ENCODE data around the gene ZNF284. TPM values are rescaled to one million over a fixed set of nuclear protein-coding genes. Genes with fewer than 3 reads are reported as not detected.
A peak's percentile ranks its signal among the peaks of the same experiment; 100 is the strongest.
"Not testable (repeated sequence)": the region's sequence is repeated elsewhere in the genome, so short reads cannot be mapped to it uniquely, and the experiment has no call there.

ZNF284 gene
- total RNA-seq, 2 donors from 2014 or later: 1.6 to 1.8 TPM

DNA sequence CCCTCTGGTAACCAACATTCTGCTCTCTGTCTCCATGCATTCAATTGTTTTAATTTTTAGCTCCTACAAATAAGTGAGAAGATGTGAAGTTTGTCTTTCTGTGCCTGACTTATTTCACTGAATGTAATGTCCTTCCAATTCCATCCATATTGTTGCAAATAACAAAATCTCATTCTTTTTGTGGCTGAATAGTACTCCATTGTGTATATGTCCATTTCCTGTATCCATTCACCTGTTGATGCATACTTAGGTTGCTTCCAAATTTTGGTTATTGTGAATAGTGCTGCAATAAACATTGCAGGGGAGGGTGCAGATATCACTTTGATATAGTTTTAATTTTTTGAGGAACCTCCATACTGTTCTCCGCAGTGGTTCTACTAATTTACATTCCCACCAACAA lies 2.5 kb upstream of the ZNF284 start:
- peaks cover 20 to 23% of the 10 kb centered on the region in 2 donors for H3K4me1 Mint-ChIP-seq (ENCODE audit: low read depth in 2 of 2)
- ATAC-seq (no peak), DNase-seq (ENCODE audit: low spot score) (no peak)
- H3K27me3 Mint-ChIP-seq: peaks cover 0 to 2% of the 10 kb centered on the region in 2 donors
- H3K4me3 Mint-ChIP-seq: no peak overlapping the region
- peaks cover 22% of the 10 kb centered on the region for H3K9me3 Mint-ChIP-seq
- no peak overlapping the region for H3K27ac Mint-ChIP-seq
- peaks cover 50% of the 10 kb centered on the region for H3K36me3 Mint-ChIP-seq

DNA sequence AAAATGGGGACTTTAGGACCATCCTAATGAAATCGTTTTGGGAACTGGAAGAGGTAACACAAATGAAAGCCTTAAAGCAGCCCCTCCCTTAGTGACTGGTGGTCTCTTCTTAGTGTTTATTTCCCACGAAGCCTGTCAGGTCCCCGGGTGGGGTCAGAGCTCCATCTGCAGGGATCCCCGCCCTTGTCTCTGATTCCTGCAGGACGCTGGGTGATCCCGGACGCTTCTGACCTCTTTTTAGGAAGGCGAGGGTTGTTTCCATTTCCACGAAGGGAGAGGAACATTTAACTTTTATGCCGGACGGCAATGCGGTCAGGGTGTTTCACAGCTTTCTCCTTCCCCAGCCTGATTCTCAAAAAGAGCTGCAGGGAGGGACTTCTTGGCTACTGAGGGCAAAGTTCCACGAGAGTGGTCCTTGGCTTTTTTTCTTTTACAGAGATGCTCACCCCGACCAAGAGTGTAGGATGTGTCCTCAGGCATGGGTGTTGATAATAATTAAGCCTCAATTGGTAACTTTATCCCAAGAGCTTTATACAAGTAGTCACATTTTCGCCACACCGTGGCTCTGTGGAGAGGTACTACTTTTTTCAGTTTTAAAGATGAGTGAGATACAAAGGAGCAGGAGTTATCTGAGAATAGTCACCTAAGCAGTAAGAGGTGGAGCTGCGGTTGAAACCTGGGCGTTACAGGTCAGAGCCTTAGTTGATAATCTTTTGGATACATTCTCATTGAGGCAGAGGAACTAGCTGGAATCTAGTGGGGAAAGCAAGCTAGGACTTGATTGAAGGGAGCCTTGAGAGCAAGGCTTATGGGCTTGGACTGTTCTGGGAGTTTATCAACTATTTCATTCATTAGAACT lies 813 bp downstream of the ZNF284 start:
- Mint-ChIP-seq H3K4me1 (ENCODE audit: low read depth in 2 of 2) (peaks cover 20 to 23% of the 10 kb centered on the region in 2 donors), H3K36me3 (peaks cover 26% of the 10 kb centered on the region), H3K27me3 (peaks cover 0 to 2% of the 10 kb centered on the region in 2 donors), H3K4me3 (peak overlapping the region; percentile 95), H3K27ac (peak overlapping the region; percentile 78 to 86), H3K9me3 (peaks cover 9% of the 10 kb centered on the region)
- ATAC-seq: peak in 1 of 2 donors; percentile 3
- DNase-seq (ENCODE audit: low spot score): no peak

DNA sequence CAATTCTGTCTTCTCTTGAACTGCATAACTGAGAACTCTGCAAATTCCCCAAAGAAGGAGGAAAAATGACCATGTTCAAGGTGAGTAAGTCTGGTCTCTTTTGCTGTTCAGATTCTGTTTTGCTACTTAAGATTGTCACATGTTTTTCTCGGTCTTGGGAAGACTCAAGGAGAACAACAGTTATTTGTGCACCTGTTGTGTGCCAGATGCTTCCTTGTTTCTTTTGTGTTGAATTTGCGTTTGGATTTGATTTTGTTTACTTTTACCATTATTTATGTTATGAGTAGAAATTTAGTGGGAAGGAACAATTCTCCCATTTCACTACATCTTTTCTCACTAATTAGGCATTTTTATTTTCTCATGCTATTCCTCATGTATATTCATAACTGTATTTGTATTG lies 4.4 kb downstream of the ZNF284 start:
- H3K36me3 Mint-ChIP-seq: peaks cover 7% of the 10 kb centered on the region
- no peak for ATAC-seq
- peaks cover 18 to 19% of the 10 kb centered on the region in 2 donors for H3K4me1 Mint-ChIP-seq (ENCODE audit: low read depth in 2 of 2)
- H3K27ac Mint-ChIP-seq: no peak overlapping the region
- DNase-seq (ENCODE audit: low spot score): no peak
- H3K4me3 Mint-ChIP-seq: no peak overlapping the region
- no peaks in the 10 kb centered on the region for H3K27me3 Mint-ChIP-seq
- H3K9me3 Mint-ChIP-seq: no peaks in the 10 kb centered on the region

DNA sequence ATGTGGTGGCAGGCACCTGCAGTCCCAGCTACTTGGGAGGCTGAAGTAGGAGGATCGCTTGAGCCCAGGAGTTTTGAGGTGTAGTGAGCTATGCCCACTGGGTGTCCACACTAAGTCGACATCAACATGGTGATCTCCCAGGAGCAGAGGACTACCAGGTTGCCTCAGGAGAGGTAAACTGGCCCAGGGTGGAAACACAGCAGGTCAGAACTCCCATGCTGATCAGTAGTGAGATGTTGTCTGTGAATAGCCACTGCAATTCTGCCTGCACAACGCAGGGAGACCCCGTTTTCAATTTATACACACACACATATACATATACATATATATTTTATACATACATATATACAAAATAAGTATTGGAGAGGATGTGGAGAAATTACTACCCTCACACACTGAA lies 20.1 kb downstream of the ZNF284 start:
- no peaks in the 10 kb centered on the region for H3K27me3 Mint-ChIP-seq

DNA sequence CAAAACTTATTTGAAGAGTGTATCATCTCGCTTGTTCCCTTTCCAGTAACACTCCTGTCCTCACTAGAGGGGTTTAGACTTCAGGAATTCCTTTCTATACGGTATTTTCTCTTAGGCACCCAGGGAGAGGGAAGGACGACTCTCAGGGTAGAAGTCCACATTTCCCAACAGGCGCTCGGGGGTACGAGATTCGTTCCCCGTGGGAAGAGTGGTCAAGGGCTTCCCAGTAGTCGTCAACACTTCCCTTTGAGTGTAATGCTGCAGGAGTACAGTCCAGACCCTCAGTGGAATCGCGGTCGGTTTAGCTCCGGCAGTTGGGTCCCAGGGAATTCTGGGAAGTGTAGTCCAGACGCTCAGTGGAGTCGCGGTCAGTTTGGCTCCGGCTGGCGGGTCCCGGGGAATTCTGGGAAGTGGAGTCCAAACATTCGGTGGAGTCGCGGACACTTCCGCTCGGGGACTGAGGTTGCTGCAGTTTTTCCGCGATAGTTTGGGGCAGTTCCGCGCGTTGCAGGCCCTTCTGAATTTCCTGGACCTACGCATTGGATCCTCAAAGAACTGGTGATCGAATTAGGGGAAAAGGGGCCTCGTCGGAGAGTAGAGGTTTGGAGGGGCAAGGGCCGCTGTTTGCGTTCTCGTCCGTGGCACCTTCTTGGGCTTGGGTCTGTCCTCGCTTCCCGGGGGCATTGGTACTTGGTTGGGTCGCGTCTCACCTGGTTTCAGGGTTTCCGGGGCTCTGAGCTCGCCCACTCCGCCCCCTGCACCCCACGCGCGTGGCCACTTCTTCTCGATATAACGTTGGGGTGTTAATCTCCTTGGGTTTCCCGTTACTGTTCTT lies 22.2 kb downstream of the ZNF284 start, which contains the start of gene ZNF224:
Gene ZNF224, plus strand, starts transcription at position 431 of the 835 bp plus-strand sequence. CDS start 3,513 bp downstream, outside the sequence.
- ATAC-seq: peak; percentile 96 to 98
- no peaks in the 10 kb centered on the region for H3K27me3 Mint-ChIP-seq
- no peaks in the 10 kb centered on the region for H3K9me3 Mint-ChIP-seq
- H3K4me3 Mint-ChIP-seq: peak within 1 kb of the TSS; percentile 98
- peaks cover 16% of the 10 kb centered on the region in 2 donors for H3K4me1 Mint-ChIP-seq (ENCODE audit: low read depth in 2 of 2)
- DNase-seq (ENCODE audit: low spot score): peak; percentile 90
- peaks cover 18% of the 10 kb centered on the region for H3K36me3 Mint-ChIP-seq
- peak within 1 kb of the TSS; percentile 88 to 94 for H3K27ac Mint-ChIP-seq

More for the DNA sequence above, 20.1 kb downstream of the ZNF284 start:
- Mint-ChIP-seq H3K4me1 (ENCODE audit: low read depth in 2 of 2) (peaks cover 10 to 16% of the 10 kb centered on the region in 2 donors), H3K4me3 (no peak overlapping the region), H3K9me3 (no peaks in the 10 kb centered on the region), H3K36me3 (peaks cover under 1% of the 10 kb centered on the region), H3K27ac (no peak overlapping the region)
- ATAC-seq (no peak), DNase-seq (ENCODE audit: low spot score) (no peak)

DNA sequence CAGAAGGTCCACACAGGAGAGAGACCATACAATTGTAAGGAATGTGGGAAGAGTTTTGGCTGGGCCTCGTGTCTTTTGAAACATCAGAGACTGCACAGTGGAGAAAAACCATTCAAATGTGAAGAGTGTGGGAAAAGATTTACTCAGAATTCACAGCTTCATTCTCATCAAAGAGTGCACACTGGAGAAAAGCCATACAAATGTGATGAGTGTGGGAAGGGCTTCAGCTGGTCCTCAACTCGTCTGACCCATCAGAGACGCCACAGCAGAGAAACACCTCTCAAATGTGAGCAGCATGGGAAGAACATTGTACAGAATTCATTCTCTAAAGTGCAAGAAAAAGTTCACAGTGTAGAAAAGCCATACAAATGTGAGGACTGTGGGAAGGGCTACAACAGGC lies 35.8 kb downstream of the ZNF284 start:
- H3K36me3 Mint-ChIP-seq: peaks cover 67% of the 10 kb centered on the region
- no peak for DNase-seq (ENCODE audit: low spot score)
- peaks cover 10 to 11% of the 10 kb centered on the region in 2 donors for H3K4me1 Mint-ChIP-seq (ENCODE audit: low read depth in 2 of 2)
- H3K4me3 Mint-ChIP-seq: no peak overlapping the region
- no peak for ATAC-seq
- peaks cover 30% of the 10 kb centered on the region for H3K9me3 Mint-ChIP-seq
- H3K27me3 Mint-ChIP-seq: no peaks in the 10 kb centered on the region
- no peak overlapping the region for H3K27ac Mint-ChIP-seq

DNA sequence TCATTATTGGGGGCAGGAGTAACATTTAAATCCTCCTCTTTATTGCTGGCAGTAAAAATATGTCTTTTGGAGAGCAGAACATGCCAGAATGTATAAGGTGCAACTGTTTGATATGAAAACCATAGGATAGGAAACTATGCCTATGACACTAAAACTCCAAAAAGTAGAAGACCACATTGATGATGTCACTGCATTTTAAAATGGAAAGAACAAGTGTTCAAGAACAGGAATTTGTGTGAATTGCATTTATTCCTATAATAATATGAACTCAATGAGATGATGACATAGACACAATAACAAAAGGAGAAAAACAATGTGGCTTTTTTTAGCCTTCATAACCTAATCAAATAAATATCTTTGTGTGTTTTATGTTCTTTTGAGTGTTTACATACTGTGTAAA lies 37.5 kb downstream of the ZNF284 start:
- ATAC-seq: no peak
- Mint-ChIP-seq H3K36me3 (peaks cover 50% of the 10 kb centered on the region), H3K4me1 (ENCODE audit: low read depth in 2 of 2) (peaks cover 22% of the 10 kb centered on the region in 2 donors), H3K9me3 (peaks cover 24% of the 10 kb centered on the region), H3K27ac (no peak overlapping the region), H3K27me3 (no peaks in the 10 kb centered on the region), H3K4me3 (no peak overlapping the region)
- DNase-seq (ENCODE audit: low spot score): no peak

DNA sequence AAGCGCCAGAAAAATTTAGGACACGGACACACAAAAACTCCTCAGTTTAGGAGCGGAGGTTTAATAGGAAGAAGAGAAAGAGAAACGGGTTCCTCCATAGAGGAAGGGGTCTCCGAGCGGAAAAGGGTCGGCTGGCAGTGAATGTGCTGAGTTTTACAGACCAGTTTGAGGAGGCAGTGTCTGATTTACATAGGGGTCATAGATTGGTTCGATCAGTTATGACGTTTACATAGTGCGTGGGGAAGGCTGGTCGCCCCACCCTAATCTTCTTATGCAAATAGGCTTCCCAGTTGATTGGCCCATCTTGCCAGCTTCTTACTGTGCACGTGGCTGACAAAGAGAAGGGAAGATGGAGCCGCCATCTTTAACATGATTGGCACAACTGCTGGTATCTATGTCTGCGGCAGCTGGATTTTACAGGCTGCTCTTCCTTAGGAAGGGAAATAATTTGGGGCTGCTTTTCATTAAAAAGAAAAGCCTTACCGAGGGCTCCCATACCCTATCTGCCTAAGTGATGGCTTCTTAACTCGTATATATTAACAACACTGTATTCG lies 40.0 kb downstream of the ZNF284 start:
- Mint-ChIP-seq H3K27me3 (no peaks in the 10 kb centered on the region), H3K4me1 (ENCODE audit: low read depth in 2 of 2) (peaks cover 22% of the 10 kb centered on the region in 2 donors), H3K36me3 (peaks cover 35% of the 10 kb centered on the region), H3K27ac (peak overlapping the region in 1 of 2 donors; percentile 93), H3K9me3 (peaks cover 18% of the 10 kb centered on the region), H3K4me3 (peak overlapping the region; percentile 99)
- ATAC-seq (peak in 1 of 2 donors; percentile 54), DNase-seq (ENCODE audit: low spot score) (peak; percentile 67)

DNA sequence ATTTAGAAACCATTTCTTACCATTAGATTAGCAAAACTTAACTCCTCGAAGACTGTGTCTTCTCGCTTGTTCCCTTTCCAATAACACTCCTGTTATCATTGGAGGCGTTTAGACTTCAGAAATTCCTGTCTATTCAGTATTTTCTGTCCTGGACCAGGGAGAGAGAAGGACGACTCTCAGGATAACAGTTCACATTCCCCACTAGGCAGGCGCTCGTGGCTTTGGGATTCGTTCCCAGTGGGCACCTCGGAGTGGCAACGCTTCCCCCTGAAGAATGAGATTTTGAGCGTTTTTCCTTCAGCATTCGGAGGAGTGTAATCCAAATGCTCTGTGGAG lies 40.8 kb downstream of the ZNF284 start:
- Mint-ChIP-seq H3K27ac (peak overlapping the region; percentile 82 to 93), H3K36me3 (peaks cover 31% of the 10 kb centered on the region), H3K9me3 (peaks cover 10% of the 10 kb centered on the region), H3K4me3 (peak overlapping the region; percentile 99), H3K4me1 (ENCODE audit: low read depth in 2 of 2) (peaks cover 22% of the 10 kb centered on the region in 2 donors), H3K27me3 (no peaks in the 10 kb centered on the region)
- ATAC-seq: no peak
- no peak for DNase-seq (ENCODE audit: low spot score)

DNA sequence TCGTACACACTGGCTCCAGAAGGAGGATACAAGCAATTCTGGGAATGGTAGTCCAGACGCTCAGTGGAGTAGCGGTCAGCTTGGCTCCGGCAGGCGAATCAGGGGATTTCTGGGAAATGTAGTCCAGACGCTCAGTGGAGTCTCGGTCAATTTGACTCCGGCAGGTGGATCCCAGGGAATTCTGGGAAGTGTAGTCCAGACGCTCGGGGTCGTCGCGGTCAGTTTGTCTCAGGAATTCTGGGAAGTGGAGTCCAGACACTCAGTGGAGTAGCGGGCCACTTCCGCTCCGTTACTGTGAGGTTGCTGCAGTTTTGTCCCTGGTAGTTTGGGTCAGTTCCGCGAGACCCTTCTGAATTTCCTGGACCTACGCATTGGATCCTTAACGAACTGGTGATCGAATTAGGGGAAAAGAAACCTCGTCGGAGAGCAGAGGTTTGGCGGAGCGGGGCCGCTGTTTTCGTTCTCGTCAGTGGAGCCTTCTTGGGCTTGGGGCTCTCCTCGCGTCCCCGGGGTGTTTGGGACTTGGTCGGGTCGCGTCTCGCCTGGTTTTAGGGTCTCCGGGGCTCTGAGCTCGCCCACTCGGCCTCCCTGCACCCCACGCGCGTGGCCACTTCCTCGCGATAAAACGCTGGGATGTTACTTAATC lies 41.3 kb downstream of the ZNF284 start, which contains the start of gene ZNF225:
Gene ZNF225, plus strand, starts transcription at position 262 of the 646 bp plus-strand sequence. CDS start 2,429 bp downstream, outside the sequence.
- H3K4me1 Mint-ChIP-seq (ENCODE audit: low read depth in 2 of 2): peaks cover 22% of the 10 kb centered on the region in 2 donors

DNA sequence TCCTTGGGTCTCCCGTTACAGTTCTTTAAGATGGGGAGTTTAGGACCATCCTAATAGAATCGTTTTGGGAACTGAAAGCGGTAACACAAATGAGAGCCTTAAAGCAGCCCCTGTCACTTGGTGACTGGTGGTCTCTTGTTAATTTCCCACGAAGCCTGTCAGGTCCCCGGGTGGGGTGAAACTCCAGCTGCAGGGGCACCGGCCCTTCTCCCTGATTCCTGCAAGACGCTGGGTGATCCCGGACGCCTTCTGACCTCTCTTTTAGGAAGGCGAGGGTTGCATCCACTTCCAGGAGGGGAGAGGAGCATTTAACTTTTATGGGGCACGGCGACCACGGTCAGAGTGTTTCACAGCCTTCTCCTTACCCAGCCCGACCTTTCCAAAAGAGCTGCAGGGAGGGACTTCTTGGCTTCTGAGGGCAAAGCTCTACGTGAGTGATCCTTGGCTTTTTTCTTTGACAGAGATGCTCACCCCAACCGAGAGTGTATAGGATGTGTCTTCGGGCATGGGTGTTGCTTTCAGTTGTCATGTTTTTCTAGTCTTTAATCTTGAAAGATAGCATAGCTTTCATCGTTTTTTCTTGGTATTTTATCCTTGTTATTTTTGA lies 41.9 kb downstream of the ZNF284 start:
- Mint-ChIP-seq H3K4me3 (peak overlapping the region; percentile 99), H3K4me1 (ENCODE audit: low read depth in 2 of 2) (peaks cover 22% of the 10 kb centered on the region in 2 donors), H3K27me3 (no peaks in the 10 kb centered on the region), H3K9me3 (peaks cover 6% of the 10 kb centered on the region), H3K27ac (peak overlapping the region; percentile 82 to 93), H3K36me3 (peaks cover 25% of the 10 kb centered on the region)
- ATAC-seq (no peak), DNase-seq (ENCODE audit: low spot score) (no peak)

More for the DNA sequence above, 41.3 kb downstream of the ZNF284 start, which contains the start of gene ZNF225:
- Mint-ChIP-seq H3K36me3 (peaks cover 26% of the 10 kb centered on the region), H3K9me3 (peaks cover 6% of the 10 kb centered on the region), H3K27me3 (no peaks in the 10 kb centered on the region), H3K27ac (peak within 1 kb of the TSS; percentile 82 to 93), H3K4me3 (peak within 1 kb of the TSS; percentile 99)
- DNase-seq (ENCODE audit: low spot score): peak; percentile 95
- ATAC-seq: peak; percentile 99

DNA sequence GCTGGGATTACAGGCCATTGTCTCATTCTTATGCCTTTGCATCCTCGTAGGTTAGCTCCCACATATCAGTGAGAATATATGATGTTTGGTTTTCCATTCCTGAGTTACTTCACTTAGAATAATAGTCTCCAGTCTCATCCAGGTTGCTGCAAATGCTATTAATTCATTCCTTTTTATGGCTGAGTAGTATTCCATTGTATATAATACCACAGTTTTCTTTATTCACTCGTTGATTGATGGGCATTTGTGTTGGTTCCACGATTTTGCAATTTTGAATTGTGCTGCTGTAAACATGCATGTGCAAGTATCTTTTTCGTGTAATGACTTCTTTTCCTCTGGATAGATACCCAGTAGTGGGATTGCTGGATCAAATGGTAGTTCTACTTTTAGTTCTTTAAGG lies 49.2 kb downstream of the ZNF284 start:
- Mint-ChIP-seq H3K9me3 (peaks cover 13% of the 10 kb centered on the region), H3K36me3 (peaks cover 76% of the 10 kb centered on the region)
- not testable (repeated sequence) for H3K4me1 Mint-ChIP-seq (ENCODE audit: low read depth in 2 of 2); H3K4me3 Mint-ChIP-seq; DNase-seq (ENCODE audit: low spot score); ATAC-seq; H3K27ac Mint-ChIP-seq; H3K27me3 Mint-ChIP-seq

DNA sequence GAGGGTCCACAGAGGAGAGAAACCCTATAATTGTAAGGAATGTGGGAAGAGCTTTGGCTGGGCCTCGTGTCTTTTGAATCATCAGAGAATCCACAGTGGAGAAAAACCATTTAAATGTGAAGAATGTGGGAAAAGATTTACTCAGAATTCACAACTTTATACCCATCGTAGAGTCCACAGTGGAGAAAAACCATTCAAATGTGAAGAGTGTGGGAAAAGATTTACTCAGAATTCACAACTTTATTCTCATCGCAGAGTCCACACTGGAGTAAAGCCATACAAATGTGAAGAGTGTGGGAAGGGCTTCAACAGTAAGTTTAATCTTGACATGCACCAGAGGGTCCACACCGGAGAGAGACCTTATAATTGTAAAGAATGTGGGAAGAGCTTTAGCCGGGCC lies 60.0 kb downstream of the ZNF284 start:
- ATAC-seq (no peak), DNase-seq (ENCODE audit: low spot score) (no peak)
- Mint-ChIP-seq H3K27ac (no peak overlapping the region), H3K36me3 (peaks cover 31% of the 10 kb centered on the region), H3K9me3 (peaks cover 12% of the 10 kb centered on the region), H3K4me1 (ENCODE audit: low read depth in 2 of 2) (no peaks in the 10 kb centered on the region), H3K4me3 (no peak overlapping the region), H3K27me3 (peaks cover 0 to 2% of the 10 kb centered on the region in 2 donors)
